Activated CD4-positive, alpha-beta T cell treated with anti-CD3 and anti-CD28 coated beads, Interleukin-10, Interleukin-2, amounts not matched to agents 100 ng/mL and 50 ng/mL, durations not matched to agents 16 hours and 8 hours (primary cell): ENCODE results near the gene ZNF286A.
"Not testable (repeated sequence)": the region's sequence is repeated elsewhere in the genome, so short reads cannot be mapped to it uniquely, and the experiment has no call there.

Experiments used
- DNase-seq: peaks from one replicate; pipeline ENCODE4 v3.0.0-alpha.2; 2020

ZNF286A gene

GRCh38 chr17:15699413-15699924, at the start of gene ZNF286A:
TSS of gene ZNF286A (plus strand) at chr17:15699752. CDS start at chr17:15700330, 578 bp downstream.
- peak; percentile 99 for DNase-seq

DNA sequence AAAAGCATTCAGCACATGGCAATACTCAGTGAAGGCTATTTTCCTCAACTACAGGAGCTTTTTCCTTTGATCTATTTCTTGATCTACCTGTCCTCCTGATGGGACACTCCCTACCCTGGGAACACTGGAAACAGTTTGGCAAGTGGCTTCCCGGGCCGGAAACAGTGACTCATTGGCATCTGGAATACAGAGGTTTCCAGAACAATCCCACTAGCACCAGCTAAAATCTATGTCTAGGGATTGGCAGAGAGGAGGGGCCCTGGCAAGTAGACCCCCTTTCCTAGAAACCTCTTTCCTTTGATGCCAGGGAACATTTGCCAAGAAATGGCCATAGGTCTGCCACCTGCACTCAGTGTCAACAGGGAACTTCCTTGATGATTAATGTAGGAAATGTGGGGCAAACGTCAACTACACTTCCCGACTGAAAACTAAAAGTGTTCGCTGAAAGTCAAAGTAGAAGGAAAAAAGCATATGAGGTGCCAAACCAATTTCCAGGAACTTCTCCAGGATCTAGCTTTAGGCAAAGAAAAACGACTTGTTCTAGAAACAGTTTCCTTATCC, 49.6 kb upstream of the ZNF286A start:
- no peak for DNase-seq

- DNase-seq = no peak
Measured at GRCh38 chr17:15650741-15651582, 48.6 kb upstream of the ZNF286A start.

DNA sequence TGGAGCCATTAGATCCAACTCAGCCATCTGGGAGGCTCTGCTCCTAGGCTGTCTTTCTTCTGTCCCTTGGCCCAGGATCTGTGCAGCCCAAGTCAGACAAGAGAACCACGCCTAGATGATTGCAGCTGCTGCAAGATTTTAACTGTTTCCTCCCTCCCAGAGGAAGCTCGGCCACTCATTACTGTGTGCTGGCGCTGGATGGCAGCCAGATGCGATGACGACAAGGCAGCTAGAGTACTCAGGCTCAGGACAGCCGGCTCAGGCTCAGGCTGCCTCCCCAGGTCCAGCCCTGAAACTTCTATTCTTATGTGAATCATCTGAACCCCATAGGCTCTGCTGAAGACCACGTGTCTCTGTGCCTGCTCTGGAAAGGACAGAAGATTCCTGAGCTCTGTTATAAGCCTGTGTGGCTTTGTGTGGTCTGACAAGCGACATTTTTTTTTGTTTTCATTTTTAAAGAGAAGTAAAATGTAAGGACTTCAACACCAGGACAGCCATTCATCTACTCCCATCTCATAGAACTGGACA, 47.9 kb upstream of the ZNF286A start:
- DNase-seq = peak; percentile 70

DNA sequence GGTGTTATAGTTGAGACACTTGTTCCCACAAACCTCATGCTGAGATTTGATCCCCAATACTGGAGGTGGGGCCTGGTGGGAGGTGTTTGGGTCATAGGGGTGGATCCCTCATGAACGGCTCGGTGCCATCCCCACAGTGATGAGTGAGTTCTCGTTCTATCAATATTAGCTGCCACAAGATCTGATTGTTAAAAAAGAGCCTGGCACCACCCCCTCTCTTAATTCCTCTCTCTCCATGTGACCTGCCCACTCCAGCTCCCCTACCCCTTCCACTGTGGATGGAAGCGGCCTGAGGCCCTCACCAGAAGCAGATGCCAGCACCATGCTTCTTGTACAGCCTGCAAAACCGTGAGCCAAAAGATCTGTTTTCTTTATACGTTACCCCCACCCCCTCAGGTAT, 46.6 kb upstream of the ZNF286A start:
- DNase-seq = no peak

- DNase-seq = not testable (repeated sequence)
Measured at GRCh38 chr17:15654401-15654800, 45.2 kb upstream of the ZNF286A start.

- no peak for DNase-seq
Measured at GRCh38 chr17:15654886-15655561, 44.5 kb upstream of the ZNF286A start.

GRCh38 chr17:15657868-15658267, 41.7 kb upstream of the ZNF286A start:
- no peak for DNase-seq

GRCh38 chr17:15658296-15658695, 41.3 kb upstream of the ZNF286A start:
- no peak for DNase-seq

DNA sequence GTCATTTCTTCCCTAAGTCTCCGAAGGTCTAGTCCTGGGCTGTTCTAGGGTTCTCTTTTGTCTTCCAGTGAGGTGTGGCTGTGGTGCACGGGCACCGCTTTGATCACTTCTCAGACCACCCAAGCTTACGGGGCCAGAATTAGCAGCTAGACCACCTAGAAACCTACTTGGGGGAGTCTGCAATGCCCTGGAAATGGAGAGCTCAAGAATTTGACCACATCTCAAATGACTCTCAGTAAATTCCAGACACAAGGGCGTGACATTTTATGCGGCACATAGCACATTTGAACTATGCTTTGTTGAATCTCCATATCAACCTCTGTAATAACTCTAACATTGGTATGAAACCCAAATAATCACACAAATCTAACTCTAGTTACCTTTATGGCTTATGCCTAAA, 40.3 kb upstream of the ZNF286A start:
- no peak for DNase-seq

DNA sequence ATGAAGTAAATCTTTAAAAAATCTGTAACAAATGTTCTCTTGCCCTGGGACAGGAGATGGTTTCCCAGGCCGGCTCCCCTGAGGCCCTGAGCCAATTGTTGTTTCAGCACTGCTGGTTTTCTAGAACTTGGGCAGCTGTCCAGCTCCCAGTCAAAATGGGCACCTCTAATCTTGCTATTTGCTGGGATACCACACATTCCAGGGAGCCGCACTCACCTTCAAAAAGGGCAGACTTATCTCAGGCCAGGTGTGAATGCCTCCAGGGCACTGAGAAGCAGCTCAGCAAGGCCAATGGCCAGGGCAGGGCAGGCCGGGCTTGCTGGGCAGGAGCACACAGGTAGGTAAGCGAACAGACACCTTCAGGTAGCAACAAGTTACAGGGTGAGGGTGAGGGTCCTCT, 39.9 kb upstream of the ZNF286A start:
- DNase-seq = no peak

DNA sequence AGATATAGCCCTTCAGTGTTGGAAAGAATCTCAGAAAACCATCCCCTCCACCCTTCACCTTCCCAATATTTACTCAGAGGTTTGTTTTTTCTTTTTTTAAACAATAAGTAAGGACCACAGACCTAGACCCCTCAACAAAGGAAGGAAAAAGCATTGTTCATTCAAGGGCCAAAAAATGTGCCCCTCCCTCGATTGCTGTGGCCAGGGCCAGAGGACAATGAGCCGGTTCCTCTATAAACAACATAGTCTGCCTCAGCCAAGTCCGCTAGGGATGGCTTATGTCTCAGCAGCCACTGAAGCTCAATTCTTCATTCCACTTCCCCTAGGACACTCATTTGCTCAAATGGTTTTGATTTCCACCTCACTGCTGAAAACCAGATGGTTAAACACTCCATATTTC, 39.5 kb upstream of the ZNF286A start:
- no peak for DNase-seq

- no peak for DNase-seq
Measured at GRCh38 chr17:15662681-15663080, 36.9 kb upstream of the ZNF286A start.

DNA sequence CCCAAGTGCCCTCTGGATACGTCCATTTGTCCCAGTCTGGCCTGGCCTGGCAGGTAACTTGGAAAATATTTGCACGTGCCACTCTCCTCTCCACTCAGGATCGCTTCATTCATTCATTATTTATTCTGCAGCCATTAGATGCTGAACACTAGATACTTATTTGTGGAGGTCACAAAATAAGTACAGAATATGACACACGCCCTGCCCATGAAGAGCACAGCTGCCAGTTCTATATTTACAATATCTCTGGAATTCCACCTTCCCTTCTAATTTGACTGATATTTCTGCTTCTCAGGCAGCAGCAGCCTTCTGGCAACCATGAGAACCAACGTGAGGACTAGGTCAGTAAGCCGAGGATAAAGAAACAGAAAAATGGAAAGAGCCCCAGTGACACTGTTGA, 36.4 kb upstream of the ZNF286A start:
- DNase-seq = no peak

DNA sequence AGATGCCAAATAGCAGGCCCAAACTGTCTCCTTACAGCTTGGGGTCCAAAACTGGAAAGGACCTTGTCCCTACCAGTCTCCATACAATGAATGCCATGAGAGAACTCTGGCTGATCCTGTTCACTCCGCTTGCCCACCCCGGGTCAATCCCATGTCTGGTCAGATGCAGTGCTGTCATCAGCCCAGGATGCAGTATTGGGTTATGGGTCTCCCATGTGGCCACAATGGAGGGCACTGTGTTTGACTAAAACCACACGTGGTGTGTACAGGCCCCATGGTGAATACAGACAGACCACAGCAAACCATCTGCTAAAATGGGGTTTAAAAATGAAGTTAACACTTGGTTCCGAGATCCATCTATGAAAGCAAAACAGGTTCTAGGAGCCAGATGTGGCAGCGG, 35.9 kb upstream of the ZNF286A start:
- DNase-seq = no peak

DNA sequence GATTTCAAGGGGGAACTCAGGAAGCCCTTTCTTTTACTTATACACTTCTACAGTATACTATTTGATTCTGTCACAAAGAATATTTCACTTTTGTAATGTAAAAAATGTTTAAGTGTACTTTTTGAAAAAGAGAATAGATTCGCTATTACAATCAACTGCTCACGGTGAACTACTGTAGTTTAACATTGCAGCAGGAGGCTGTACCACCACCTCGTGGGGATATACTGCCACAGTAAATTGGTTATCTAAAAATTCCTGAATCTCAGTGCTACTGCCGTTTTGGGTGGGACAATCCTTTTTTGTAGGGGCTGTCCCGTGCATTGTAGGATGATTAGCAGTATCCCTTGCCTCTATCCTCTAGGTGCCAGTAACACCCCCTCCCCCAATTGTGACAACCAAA, 30.0 kb upstream of the ZNF286A start:
- not testable (repeated sequence) for DNase-seq

DNA sequence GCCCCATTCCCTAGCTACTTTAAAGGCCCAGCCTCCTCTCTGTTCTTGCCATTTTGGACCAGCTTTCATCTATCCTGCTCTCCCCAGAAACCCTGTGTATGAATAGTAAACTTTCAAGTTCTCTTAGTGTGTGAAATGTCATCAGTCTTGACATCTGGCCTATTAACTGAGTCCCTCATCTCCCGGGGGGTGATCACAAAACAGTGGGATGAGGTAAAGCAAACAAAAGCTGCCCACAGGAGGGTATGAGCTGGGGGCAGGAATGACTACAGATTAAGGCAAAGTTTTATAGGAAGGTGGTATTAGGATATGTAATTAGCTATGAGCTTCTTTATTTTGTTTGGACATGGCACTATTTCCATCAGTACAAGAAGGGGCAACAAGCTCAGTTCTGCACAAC, 24.9 kb upstream of the ZNF286A start:
- DNase-seq = not testable (repeated sequence)

- DNase-seq = not testable (repeated sequence)
Measured at GRCh38 chr17:15675991-15676390, 23.6 kb upstream of the ZNF286A start.

DNA sequence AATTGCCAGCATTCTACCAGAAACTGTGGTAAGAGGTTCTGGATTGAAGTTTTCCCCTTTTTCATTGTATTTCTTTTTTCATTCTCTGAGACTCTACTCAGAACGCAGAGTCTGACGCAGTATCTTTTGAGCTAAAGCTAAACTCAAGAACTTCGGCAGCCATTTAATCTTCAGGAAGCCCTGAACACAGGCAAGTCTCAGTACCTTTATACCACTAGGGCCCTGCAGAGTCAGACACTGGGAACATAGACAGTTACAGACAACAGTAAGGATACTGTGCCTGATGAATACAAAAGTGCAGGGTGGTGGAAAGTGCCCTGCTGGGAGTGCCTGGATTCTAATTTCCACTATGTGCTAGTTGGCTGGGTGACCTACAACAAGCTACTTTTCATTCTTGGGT, 16.4 kb upstream of the ZNF286A start:
- DNase-seq = peak; percentile 24

- peak; percentile 82 for DNase-seq
Measured at GRCh38 chr17:15683824-15684478, 15.6 kb upstream of the ZNF286A start, which contains the start of gene TRIM16. TSS of gene TRIM16 (minus strand) at chr17:15684311. CDS start at chr17:15651609, 32,702 bp downstream.

GRCh38 chr17:15687494-15687893, 12.1 kb upstream of the ZNF286A start:
- DNase-seq = not testable (repeated sequence)

DNA sequence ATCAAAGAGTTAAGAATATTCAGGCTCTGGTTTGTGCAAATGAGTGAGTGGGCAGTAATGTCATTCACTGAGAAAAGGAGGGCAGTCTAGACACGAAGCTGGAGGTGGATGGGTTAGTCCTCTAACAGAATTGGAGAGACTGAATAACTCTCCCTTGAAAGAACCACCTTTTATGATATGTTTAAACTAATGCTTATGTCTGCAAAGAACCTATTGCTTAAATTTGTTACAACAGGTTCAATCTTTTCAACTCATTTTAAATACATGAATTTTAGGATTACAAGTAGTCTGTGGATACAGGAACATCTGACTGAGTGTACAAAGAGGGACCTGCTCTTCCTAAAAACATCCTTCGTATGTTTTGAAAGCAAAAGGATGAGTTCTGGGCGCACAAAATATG, 585 bp upstream of the ZNF286A start:
- not testable (repeated sequence) for DNase-seq

DNA sequence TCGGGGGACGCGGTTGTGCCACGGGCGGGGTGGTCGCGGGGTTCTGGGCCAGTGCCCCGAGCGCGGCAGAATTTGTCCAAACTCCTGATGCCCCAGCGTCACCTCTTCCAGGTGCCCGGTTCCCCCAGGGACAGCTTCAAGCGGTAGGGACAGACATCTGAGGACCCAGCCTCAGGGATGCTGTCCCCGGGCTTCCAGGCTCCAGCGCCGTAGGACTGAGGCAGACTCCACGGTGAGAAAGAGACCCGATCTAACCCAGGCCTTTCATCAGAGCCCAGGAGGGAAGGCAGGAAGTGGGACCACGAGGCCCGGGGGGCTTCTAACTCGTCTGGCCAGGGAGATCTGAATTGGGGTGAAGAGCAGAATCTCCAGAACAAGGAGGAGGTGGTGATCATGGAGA, 385 bp downstream of the ZNF286A start:
- DNase-seq = not testable (repeated sequence)
